Measurements from ENCODE around the gene PCBD1.
"Not testable (repeated sequence)": the region's sequence is repeated elsewhere in the genome, so short reads cannot be mapped to it uniquely, and the experiment has no call there.

Gene PCBD1
- total RNA-seq, result 22.1 to 44.2 (median 33.2) reads per million in 18 experiments

DNA sequence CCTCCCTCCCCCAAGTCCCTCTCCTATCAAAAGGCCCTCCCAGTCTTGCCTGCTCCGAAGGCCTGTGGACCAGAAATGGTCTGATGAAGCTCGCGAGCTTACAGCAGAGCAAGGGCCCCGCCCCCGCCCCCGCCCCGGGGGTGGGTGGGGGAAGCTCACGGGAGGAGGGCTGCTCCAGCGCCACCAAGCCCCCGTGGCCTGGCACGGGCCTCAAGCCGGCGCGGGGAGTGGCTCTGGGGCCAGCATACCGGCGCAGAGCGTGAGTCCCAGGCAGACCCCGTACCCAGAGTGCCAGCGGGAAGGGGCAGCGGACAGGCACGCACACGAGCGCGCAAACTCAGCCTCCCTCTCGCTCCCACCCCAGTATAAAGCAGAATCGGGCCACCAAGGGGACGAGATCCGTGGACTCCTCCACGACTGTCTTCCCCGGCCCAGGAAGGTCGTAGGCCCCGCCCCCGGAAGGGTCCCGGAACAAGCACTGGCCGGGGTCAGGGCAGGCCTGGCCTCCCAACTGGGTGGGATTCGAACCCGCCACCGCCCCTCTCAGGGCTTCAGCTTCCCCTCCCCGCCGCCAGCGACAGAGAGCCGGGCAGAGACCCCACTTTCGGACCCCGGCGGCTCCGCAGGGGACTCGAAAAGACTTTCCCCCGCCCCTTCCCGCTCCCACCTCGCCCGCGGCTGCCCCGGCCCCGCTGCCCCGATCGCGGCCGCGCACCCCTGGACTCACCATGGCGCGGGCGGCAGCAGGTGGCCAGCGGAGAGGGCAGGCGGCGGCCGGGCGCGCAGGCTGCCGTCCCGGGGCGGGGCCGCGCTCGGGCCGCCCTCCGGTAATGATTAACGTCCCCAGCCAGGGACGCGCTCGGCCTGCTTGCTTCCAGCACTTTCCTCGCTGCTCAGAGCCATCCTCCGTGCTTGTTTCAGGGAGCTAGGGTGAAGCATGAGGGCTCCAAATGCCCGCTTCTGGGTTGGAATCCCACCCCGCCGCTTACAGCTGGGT, at the start of gene PCBD1:
TSS of gene PCBD1 (minus strand) at position 762 of the 997 bp plus-strand sequence. CDS start at position 730, 32 bp downstream.
- peak; percentile 55 to 73 for DNase-seq

DNA sequence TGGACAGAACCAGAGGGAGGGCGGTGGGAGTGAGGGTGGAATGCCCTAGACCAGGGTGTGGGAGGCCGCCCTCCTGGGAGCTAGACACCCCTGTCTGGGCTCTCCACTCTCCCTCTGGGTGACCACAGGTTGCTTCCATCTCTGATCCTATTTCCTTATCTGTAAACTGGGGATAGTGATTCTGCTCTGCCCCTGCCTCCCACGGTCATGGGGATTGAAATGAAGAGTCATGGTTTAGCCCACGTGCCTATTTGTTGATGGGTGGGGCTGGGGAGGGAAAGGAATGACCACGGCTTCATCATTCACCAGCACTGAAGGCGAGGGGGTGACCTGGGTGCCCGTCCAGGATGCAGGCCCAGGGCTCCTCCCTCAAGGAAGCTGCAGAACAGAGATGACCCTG, 49.3 kb upstream of the PCBD1 start:
- DNase-seq, result peak in 1 of 2 donors; percentile 22

DNA sequence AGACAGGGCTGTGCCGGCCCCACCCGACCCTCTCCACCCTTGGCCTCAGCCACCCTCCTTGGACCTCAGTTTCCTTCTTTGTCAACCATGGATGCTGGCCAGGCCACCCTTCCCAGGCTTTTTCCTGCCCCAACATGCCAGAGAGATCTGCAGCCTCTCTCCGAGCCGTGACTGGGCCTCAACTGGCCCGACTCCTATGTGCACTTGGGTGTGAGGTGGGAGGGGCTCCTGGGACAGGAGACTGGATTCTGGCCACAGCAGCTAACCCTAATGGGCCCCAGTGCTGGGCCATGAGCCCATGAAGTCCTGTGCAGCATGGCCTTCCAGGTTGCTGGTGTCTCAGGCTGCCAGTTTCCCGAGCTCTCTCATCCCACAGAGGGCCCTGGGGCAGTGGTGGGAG, 47.7 kb upstream of the PCBD1 start:
- no peak for DNase-seq

DNA sequence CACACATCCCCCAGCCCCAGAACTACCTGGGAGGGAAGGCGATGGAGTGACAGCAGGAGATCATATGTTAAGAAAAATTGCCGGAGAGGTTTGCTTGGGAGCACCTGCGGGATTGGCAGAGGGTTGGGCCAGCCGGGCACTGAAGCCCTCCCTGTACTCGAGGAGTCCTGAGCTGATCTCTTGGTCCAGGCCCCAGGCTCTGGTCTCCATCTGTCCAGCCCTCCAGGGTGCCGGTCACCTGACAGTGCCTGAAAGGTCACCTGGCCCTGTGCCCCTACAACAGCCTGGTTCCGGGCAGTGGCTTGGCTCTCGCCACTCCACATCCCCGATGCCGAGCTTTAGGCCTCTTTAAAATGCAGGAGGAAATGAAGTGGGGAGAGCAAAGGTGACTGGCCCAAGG, 47.3 kb upstream of the PCBD1 start:
- no peak for DNase-seq

DNA sequence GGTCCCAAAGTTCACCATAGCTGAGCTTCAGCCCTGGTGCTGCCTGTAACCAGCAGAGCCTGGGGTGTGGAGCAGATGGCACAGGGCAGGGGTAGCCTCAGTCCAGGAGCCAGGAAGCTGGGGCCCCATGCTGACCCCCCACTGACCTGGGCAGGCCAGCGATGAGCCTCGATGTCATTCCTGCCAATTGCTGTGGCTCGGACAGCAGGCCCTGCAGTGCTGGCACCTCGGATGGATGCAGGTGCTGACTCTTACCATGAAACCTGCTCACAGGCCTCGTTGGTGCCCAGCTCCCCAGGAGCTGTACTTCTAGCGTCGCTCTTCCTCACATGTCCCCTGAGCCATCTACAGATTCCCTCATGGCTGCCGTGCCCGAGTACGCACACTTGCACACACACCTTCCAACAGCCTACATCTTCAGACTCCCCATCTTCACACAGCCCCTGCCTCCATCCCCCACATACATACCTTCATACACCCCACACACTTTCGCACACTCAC, 46.8 kb upstream of the PCBD1 start:
- no peak for DNase-seq

DNA sequence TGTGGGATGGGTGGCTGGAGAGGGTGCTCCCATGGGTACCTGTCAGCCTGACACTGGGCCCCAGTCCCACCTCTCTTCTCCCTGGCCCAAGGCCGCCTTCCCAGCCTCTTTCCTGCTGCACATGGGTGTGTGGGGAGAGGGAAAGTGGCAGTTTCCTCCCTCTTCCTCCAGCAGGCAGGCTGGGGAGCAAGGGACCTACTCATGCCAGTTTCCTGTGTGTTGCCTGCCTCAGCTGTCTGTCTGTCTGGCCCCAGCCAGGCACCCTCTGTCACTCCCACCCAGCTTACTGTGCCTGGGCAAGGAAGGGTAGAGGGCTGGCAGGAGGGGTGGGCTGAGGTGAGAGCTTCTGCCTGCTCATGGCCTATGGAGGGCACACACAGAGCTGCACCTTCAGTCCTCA, 46.3 kb upstream of the PCBD1 start:
- no peak for DNase-seq

DNA sequence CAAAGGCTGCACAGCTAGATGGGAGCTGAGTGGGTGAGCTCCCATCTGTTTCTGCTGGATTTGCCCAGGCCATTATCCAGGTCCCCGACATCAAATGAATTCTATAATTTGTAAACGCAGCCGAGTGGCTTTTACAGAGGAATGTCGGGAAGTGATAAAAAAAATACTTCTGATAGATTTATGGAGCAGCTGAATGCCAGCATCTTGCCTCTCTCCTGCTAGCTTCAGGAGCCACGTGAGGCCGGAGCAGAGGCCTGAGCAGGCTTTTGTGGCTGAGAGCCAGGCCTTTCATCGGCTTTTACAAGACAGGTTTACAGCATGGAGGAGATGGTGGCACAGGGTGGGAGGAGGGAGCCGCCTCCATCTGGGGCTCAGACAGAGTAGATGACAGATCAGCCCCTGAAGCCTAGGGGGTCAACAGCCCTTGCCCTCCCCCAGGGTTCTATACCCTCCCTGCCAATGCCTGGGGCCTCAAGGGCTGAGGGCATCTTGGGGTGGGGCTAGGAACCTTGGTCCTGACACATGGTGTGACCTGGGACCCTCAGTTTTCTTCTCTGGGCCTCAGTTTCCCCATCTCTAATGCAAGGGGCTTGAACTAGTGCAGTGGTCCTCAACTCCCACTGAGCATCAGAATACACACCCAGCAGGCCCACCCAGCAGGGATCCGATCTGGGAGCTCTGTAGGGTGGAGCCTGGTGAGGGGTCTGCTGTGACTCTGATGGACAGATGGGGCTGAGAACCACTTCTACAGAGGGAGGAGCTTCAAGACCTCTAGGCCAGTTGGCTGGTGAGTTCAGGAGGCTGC, 44.2 kb upstream of the PCBD1 start:
- no peak for DNase-seq

DNA sequence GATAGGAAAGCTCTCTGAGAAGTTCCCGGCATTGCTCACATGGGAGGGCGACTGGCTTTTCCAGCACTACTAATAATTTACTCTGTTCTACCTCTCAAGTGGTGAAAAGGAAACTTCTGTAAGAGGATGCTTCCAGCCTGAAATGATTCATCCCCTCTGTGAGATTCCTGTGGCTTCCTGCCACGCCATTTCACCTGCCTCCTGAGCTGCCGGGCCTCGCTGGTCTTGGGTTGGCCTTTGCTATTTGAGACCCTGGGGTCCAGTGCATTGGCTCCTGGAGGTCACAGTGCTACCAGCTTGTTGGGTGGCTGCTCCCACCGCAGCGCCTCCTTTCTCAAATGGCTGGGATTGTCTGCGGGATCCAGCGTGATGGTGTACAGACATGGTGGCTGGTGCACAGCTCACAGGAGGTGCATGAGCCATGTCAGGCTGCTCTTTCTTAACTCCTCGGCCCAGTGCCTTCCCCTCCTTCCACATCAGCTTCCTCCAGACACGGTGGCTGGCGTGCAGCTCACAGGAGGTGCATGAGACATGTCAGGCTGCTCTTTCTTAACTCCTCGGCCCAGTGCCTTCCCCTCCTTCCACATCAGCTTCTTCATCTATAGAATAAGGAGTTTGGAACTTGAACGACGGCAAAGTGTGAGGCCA, 42.9 kb upstream of the PCBD1 start:
- no peak for DNase-seq

DNA sequence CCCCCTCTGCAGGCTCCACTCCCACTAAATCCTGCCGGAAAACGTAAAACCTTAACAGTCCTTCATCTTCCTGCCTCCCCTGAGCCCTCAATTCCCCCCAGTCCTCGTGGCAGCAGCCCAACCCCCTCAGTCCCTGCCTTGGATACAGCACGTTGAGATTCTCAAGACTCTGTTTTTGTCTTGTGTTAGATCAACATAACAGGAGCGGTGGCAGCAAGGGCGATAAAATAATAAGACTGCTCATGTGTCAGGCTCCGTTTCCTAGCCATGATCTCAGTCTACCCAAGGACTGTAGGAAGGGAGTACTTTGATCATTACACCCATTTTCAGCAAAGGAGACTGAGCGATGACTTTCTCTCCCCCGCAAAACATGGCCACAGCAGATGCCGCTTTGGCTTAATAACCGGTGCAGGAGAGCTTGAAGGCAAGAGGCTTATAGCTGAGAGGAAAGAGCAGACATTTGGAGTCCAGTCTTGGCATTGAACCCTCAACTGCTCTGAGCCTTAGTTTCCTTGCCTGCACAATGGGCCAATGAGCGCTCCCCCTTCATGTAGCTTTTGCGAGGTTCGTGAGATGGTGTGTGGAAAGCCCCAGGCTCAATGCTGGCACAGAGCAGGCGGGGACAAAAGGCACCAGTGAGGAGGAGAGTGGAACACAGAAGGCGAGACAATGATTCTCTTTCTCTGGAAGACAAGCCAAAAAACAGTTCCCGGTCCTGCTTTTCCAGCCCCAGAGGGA, 42.1 kb upstream of the PCBD1 start:
- no peak for DNase-seq

DNA sequence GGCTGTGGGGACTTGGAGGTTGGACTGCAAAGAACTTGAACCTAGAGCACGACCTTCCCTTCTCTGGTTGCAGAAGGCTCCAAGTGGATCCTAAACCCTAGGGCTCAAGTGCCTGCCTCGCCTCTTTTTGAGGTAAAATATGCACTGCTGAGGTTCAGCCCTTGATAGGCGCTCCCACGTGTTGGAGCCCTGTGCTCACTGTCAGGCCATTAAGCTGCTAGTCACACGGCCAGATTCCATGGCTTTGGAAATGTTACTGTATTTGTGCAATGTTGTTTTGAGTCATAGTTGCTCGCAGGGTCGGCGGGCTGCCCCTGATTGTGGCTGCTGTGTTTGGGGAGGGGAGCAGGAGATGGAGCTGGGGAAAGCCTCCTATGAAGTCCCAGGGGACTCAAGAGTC, 39.8 kb upstream of the PCBD1 start:
- DNase-seq, result peak in 1 of 2 donors; percentile 9

DNA sequence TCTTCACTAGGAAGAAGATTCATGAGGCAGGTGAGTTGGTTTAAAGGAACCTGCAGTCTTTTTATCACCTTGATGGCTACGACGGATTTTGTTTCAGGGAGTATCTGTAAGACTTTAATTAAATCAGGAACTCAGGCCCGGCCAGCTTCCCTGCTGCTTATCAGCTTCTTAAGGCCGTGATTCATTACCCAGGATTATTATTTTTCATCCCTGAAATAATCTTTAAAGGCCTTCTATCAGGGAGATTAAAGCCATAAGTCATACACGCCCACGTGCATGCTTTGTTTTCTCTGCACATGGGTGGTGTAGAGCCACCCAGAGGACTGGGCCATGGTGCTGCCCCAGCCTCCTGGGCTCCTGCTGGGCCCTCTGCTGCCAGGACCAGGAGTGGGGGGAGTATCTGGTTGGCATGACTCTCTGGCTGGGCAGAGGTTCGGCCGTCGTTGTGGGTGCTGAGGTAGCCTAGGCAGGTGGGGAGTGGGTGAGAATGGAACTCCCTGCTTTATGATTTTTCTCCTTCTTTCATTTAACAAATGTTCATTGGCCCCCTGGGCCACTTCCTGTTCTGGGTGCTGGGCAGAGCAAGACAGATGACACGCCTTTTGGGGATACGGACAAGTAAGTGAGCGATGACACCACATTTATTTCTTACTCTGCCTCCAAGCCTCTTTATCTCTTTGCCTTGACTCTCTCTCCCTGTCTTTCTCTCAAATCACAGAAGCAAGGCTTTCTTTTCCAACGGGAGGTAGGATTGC, 39.0 kb upstream of the PCBD1 start:
- DNase-seq, result peak; percentile 10 to 27

DNA sequence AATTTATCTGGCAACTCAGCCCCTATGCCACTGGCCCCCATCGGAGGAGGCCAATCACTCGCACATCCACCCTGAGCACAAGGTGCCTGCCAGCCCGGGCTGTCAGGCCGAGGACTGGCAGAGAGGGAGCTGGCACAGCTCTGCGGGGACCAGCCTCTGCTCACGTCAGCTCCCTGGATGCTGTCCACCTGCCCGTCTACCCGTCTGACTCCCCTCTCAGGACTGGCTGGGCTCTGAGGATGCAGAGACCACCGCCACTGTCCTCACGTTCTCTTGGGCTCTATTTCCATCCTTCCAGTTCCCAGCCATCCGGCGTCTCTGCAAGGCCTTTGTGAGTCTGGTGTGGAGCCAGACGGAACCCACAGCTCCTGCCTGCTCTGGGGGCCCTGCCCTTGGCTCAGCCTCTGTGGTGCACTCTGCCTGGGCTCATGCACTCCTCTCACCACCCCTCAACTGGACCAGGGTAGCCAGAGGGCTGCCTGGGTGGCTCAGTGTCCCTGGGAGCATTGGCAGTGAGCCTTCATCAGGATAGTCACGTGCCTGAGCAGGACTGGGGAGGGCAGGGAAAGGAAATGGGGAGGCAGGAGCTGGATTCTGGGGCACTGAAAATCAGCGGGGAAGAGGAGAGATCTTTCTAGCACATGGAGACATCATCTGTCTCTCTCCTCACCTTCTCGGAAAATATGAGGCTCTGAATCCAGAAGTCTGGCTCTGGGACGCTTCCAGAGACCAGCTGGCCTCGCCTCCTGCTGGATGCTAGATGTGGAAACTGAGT, 38.0 kb upstream of the PCBD1 start:
- DNase-seq, result no peak

DNA sequence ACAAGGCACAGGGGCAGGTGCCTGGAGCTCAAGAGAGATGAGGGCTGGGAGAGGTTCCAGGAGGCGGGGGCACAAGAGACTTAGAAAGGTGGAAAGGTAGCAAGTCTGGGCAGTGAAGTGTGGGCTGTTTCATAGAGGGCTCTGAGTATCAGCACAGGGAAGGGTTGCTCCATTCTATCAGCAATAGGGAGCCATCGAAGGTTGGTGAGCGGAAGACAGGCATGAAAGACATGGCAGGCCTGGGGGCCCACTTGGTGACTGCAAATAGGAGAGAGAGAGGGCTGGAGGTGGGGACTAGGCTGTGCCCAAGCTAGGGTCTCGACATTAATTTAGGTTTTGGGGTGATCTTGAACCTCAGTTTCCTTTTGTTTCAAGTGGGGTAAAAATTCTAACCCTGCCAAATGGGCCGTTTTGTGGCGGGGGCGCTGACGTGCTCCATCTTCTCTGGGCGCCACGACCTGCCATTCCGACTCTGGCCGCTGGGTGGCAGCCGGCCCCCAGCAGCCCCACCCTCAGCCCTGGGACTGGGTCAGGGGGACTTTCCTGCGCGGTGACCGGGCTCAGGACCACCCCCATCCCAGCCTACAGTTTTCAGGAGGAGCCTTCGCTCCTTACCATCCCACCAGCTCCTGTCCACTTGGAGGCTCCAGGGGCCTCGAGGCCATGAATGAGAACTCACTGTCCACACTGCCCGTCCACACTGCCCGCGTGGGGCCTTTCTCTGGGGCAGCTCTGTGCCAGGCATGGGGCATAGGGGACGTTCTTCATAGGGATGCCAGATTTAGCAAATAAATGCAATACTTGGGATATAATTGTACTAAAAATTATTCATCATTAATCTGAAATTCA, 37.2 kb upstream of the PCBD1 start:
- DNase-seq, result peak; percentile 29 to 42

DNA sequence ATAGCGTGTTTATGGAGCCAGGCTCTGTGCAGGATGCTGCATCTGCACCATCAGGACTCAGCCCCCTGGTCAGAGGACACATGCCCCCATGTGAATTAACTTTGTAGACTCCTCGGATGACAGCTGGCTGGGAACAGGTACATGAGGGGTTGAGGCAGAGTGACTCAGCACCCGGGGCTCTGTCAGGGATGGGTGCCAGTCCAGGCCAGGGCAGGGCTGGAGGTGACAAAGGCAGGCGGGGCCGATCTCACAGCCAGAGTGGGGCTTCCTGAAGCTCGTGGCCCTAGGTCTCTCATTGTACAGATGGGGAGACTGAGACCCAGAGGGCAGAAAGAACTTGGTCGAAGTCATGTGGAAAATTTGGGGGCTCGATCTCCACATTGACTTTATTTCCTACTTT, 35.3 kb upstream of the PCBD1 start:
- DNase-seq, result no peak

DNA sequence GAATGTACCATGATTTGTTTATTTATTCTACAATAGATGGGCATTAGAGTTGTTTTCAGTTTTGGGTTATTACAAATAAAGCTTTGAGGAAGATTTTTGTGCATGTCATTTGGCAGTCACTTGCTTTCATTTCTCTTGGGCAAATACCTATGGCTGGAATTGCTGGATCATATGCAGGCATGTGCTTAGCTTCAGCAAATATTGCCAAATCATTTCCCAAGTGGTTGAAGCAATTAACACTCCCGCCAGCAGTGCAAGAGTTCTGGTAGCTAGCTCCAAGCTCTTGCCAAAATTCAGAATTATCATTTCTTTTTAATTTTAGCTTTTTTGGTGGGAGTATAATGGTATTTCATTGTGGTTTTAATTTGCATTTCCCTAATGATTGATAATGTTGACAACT, 32.9 kb upstream of the PCBD1 start:
- peak in 1 of 2 donors; percentile 30 for DNase-seq

DNA sequence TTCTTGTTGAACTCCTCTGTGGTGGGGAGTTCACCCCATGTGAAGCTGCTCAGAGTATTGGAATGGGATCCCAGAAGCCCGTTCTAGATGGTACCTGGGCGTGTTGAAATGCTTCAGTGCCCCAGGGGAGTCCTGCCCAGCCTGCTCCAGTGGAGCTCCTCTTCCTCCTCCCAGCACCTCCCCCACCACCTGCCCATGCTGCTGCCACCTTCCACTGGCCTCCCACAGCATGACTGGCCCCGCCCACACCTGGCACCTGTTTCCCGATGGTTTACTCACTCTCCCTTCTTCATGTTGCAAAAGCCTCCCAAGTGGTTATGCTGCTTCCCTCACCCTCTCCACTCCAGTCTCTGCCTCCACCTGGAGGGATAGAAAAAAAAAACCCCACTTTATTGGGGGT, 32.2 kb upstream of the PCBD1 start:
- no peak for DNase-seq

DNA sequence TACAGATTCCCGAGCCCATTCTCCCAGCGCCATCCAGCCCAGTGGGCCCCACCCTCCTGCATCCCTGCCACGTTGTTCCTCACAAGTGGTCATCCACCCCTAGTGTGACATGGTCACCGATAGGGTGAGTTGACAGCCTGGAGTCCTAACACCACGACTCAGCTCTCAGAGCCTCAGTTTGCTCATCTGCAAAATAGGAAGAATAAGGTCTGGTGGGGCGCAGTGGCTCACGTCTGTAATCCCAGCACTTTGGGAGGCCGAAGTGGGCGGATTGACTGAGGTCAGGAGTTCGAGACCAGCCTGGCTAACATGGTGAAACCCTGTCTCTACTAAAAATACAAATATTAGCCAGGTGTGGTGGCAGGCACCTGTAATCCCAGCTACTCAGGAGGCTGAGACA, 31.5 kb upstream of the PCBD1 start:
- not testable (repeated sequence) for DNase-seq

DNA sequence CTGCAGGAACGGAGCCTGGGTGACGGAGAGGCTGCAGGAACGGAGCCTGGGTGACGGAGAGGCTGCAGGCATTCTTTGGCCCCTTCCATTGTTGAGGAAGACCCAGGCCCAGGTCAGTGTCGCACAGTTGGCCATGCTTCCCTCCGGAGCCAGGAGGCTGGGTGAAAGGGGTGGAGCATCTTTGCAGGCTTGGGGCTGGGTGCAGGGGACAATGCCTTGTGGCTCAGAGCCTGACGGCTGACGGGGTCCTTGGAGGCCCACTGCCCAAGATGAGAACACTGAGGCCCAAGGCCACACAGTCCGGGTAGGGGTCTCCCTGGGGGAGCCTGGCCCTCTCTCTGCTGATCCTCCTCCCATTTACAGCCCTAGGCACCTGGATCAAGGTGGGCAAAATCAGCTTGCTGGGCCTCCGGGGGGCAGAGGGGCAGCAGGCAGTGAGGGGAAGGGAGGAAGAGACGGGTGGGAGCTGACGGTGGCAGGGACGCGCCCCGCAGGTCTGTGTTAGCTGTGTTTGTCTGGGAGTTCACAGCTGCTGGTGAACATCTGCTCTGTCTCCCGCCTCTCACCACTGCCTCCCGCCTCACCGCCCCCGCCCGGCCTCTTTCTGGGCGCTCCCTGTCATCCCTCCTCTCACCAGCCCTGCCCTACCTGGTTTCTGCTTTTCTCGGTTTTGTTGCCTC, 30.6 kb upstream of the PCBD1 start:
- no peak for DNase-seq

DNA sequence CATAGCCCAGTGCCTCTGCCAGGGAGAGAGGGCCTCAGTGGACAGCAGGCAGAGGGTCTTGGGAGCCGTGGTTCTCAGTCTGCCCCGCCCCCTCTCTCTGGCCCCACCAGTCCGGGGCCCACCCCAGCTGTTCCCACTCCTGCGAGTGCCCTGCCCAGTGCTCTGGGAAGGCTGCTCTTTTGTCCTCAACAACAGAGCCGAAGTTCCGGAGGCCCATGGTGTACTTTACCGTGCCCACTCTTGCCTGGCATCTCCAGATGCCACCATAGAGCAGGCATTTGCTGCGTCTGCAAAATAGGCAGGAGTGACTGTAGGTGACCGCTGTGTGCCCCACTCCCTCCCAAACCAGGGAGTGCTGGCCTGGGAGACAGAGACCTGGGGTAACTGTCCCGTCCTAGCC, 29.3 kb upstream of the PCBD1 start:
- DNase-seq, result no peak
